Keratinocyte (primary cell): ENCODE measurements around the gene SP7.

Experiments used
- CTCF ChIP-seq, 3 experiments: IDR thresholded peaks in 1 of 3; conservative IDR thresholded peaks in 1 of 3; optimal IDR thresholded peaks in 1 of 3; 2 replicates in 2 of 3; 3 replicates in 1 of 3; pipeline versions ENCODE3 to v1.5.1; 2011; ENCODE audit warnings: low read length in 3 of 3, mild to moderate bottlenecking in 3 of 3, moderate library complexity in 2 of 3, control low read depth in 1 of 3, inconsistent platforms in 1 of 3; ENCODE audit not compliant: insufficient read depth in 2 of 3; ENCODE audit errors: extremely low read depth in 1 of 3
- EZH2 ChIP-seq: IDR thresholded peaks from one replicate; pipeline ENCODE4 v1.6.1; 2012; ENCODE audit warnings: inconsistent platforms, mild to moderate bottlenecking, low read length, moderate library complexity

GRCh38 chr12:53328043-53328435 is 8.1 kb downstream of the SP7 start:
- TF ChIP-seq CTCF (optimal IDR thresholded peaks at IDR 0.05 in 1 of 3, IDR thresholded peaks at IDR 0.05 in 1 of 3, conservative IDR thresholded peaks at IDR 0.05 in 1 of 3; ENCODE audit: extremely low read depth in 1 of 3, insufficient read depth in 2 of 3, low read length in 3 of 3) (peak in 1 of 3 experiments; percentile 5), EZH2 (no peak)
